Caco-2 (cell line): ENCODE data around the gene C2. TPM values are rescaled to one million over a fixed set of nuclear protein-coding genes. Genes with fewer than 3 reads are reported as not detected.
"Not testable (repeated sequence)": the region's sequence is repeated elsewhere in the genome, so short reads cannot be mapped to it uniquely, and the experiment has no call there.

ENCODE experiments used
- BruUV-seq: library from RNA; stranded (reverse); fragments of 400-500 nt; replicated peaks from 2 replicates; lab custom pipeline; 2021; lab: Mats Ljungman, UMichigan
- CTCF ChIA-PET: fragments of 300-600 bp; sonication (Branson Sonifier 250); formaldehyde crosslinking; loops from one replicate; lab custom pipeline; 2022; ENCODE audit warnings: antibody characterized with exemption; lab: Charles Lee
- POLR2A ChIA-PET: fragments of 300-600 bp; sonication (Branson Sonifier 250); formaldehyde crosslinking; loops from one replicate; lab custom pipeline; 2022; ENCODE audit warnings: antibody characterized with exemption; lab: Charles Lee
- DNase-seq, 2 experiments: peaks; one replicate each; pipeline versions ENCODE4 v3.0.0 to v3.0.0-alpha.2; 2020 to 2022
- H3K27me3 ChIP-seq: replicated peaks from 2 replicates; pipeline ENCODE4 v1.6.0; 2011; ENCODE audit warnings: low read length; ENCODE audit not compliant: control insufficient read depth, insufficient read depth
- H3K36me3 ChIP-seq: 2 replicates; pipeline ENCODE4 v1.5.1; 2011; ENCODE audit warnings: low read length; ENCODE audit not compliant: control insufficient read depth, insufficient read depth
- H3K4me1 ChIP-seq: fragments of 250-450 bp; sonication (Bioruptor Pico); 2 replicates; pipeline ENCODE4 v1.5.1; 2020; ENCODE audit warnings: mild to moderate bottlenecking
- H3K4me3 ChIP-seq: 2 replicates; pipeline ENCODE4 v1.5.1; 2011; ENCODE audit warnings: low read depth, mild to moderate bottlenecking, control low read depth, low read length
- H3K9me3 ChIP-seq: fragments of 250-450 bp; sonication (Bioruptor Pico); 2 replicates; pipeline ENCODE4 v1.5.1; 2020; ENCODE audit warnings: mild to moderate bottlenecking, moderate library complexity
- H3K27ac Mint-ChIP-seq: one replicate; pipeline ENCODE4 v1.8.0; 2022; ENCODE audit warnings: mixed read lengths; ENCODE audit not compliant: unreplicated experiment
- H3K27me3 Mint-ChIP-seq: one replicate; pipeline ENCODE4 v1.8.0; 2022; ENCODE audit warnings: mixed read lengths; ENCODE audit not compliant: insufficient read depth, unreplicated experiment
- H3K36me3 Mint-ChIP-seq: one replicate; pipeline ENCODE4 v1.8.0; 2022; ENCODE audit warnings: mild to moderate bottlenecking, mixed read lengths; ENCODE audit not compliant: insufficient read depth, unreplicated experiment
- H3K4me1 Mint-ChIP-seq: one replicate; pipeline ENCODE4 v1.8.0; 2022; ENCODE audit warnings: low read depth, mixed read lengths; ENCODE audit not compliant: unreplicated experiment
- H3K4me3 Mint-ChIP-seq: one replicate; pipeline ENCODE4 v1.8.0; 2022; ENCODE audit warnings: mild to moderate bottlenecking, moderate library complexity, mixed read lengths; ENCODE audit not compliant: unreplicated experiment
- H3K9me3 Mint-ChIP-seq: one replicate; pipeline ENCODE4 v1.8.0; 2022; ENCODE audit warnings: mixed read lengths; ENCODE audit not compliant: unreplicated experiment
- intact Hi-C: fragments of 100-400 bp; cut with micrococcal nuclease; formaldehyde crosslinking; loops from one replicate; pipeline ENCODE4 v1.10.0; 2022; ENCODE audit not compliant: unreplicated experiment
- total RNA-seq: library from RNA; stranded (reverse); gene quantifications from 2 replicates; pipeline ENCODE4 v1.2.3, GENCODE V29; 2022
- TF ChIP-seq, protein P1 (sequence below), 2 experiments: fragments of 200-600 bp in 1 of 2; IDR thresholded peaks; 1 replicate in 1 of 2; 2 replicates in 1 of 2; pipeline versions ENCODE4 v1.5.1 to v1.8.0; 2011 to 2022; ENCODE audit warnings: antibody characterized with exemption in 1 of 2, control low read depth in 1 of 2, inconsistent platforms in 1 of 2, low read depth in 1 of 2, low read length in 1 of 2, mild to moderate bottlenecking in 1 of 2, moderate library complexity in 1 of 2; ENCODE audit not compliant: insufficient read depth in 1 of 2, severe bottlenecking in 1 of 2, unreplicated experiment in 1 of 2

C2 gene
- total RNA-seq, 1 experiment from 2014 or later = 4.8 TPM

DNA sequence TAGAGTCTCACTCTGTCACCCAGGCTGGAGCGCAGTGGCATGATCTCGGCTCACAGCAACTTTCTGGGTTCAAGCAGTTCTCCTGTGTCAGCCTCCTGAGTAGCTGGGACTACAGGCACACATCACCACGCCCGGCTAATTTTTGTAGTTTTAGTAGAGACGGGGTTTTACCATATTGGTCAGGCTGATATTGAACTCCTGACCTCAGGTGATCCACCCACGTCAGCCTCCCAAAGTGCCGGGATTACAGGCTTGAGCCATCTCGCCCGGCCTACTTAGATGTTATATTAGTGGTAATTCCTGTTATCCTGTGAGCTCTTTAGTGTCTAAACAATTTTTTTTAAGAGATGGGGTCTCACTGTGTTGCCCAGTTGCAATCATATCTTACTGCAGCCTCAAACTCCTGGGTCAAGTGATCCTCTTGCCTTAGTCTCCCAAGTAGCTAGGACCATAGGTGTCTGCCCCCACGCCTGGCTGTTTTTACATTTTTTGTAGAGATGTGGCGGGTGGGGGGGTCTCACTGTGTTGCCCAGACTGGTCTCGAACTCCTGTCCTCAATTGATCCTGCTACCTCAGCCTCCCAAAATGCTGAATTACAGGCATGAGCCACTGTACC, 50.4 kb downstream of the C2 start:
- Histone ChIP-seq H3K36me3 (no peaks in the 10 kb centered on the region; the same call in 1 of the 2 replicates), H3K27me3 (no peaks in the 10 kb centered on the region), H3K4me1 (no peaks in the 10 kb centered on the region), H3K4me3 (no peak overlapping the region), H3K9me3 (no peaks in the 10 kb centered on the region)
- no peak overlapping the region for H3K27ac Mint-ChIP-seq
- peaks cover 9% of the 10 kb centered on the region for H3K4me1 Mint-ChIP-seq
- intact Hi-C loops = no loop called here
- BruUV-seq = no TSS peak
- no peak for DNase-seq
- H3K36me3 Mint-ChIP-seq = peaks cover 21% of the 10 kb centered on the region
- CTCF ChIA-PET = interaction anchor here (0.7 kb wide), 2 partner anchors 101 to 207 kb away, joined by 3 to 4 read pairs; no protein-coding TSS in a partner anchor
- POLR2A ChIA-PET = no interaction called here
- no peak overlapping the region for H3K4me3 Mint-ChIP-seq
- no peaks in the 10 kb centered on the region for H3K9me3 Mint-ChIP-seq
- TF ChIP-seq, protein P1, sequence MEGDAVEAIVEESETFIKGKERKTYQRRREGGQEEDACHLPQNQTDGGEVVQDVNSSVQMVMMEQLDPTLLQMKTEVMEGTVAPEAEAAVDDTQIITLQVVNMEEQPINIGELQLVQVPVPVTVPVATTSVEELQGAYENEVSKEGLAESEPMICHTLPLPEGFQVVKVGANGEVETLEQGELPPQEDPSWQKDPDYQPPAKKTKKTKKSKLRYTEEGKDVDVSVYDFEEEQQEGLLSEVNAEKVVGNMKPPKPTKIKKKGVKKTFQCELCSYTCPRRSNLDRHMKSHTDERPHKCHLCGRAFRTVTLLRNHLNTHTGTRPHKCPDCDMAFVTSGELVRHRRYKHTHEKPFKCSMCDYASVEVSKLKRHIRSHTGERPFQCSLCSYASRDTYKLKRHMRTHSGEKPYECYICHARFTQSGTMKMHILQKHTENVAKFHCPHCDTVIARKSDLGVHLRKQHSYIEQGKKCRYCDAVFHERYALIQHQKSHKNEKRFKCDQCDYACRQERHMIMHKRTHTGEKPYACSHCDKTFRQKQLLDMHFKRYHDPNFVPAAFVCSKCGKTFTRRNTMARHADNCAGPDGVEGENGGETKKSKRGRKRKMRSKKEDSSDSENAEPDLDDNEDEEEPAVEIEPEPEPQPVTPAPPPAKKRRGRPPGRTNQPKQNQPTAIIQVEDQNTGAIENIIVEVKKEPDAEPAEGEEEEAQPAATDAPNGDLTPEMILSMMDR (IDR thresholded peaks at IDR 0.05; ENCODE audit: insufficient read depth in 1 of 2, low read depth in 1 of 2, low read length in 1 of 2, severe bottlenecking in 1 of 2, unreplicated experiment in 1 of 2) = no peak
- no peaks in the 10 kb centered on the region for H3K27me3 Mint-ChIP-seq

DNA sequence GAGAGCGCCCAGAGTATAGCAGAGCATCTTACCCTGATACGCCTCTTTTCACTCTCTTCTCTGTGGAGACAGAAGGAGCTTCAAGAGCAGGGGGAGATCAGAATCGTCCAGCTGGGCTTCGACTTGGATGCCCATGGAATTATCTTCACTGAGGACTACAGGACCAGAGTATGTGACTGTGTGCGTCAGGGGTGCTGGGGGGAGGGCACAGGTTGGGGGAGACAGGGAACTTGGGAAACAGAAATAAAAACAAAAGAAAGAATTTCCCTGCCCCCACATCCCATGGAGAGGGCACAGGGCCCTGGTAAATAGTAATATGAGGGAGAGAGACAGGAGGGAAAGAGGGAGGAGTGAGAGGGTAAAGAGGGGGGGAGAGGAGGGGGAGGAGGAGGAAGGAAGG, 51.3 kb downstream of the C2 start:
- no peak overlapping the region for H3K4me3 ChIP-seq
- peaks cover 12% of the 10 kb centered on the region for H3K36me3 Mint-ChIP-seq
- BruUV-seq = no TSS peak
- no peak for DNase-seq
- no peaks in the 10 kb centered on the region for H3K4me1 Mint-ChIP-seq
- H3K27me3 ChIP-seq = no peaks in the 10 kb centered on the region
- no peaks in the 10 kb centered on the region for H3K4me1 ChIP-seq
- TF ChIP-seq, protein P1 (IDR thresholded peaks at IDR 0.05; ENCODE audit: insufficient read depth in 1 of 2, low read depth in 1 of 2, low read length in 1 of 2, severe bottlenecking in 1 of 2, unreplicated experiment in 1 of 2) = no peak
- H3K9me3 Mint-ChIP-seq = no peaks in the 10 kb centered on the region
- intact Hi-C loops = no loop called here
- CTCF ChIA-PET = no interaction called here
- H3K27me3 Mint-ChIP-seq = no peaks in the 10 kb centered on the region
- H3K4me3 Mint-ChIP-seq = no peak overlapping the region
- POLR2A ChIA-PET = no interaction called here
- no peaks in the 10 kb centered on the region for H3K9me3 ChIP-seq
- no peak overlapping the region for H3K27ac Mint-ChIP-seq
- no peaks in the 10 kb centered on the region; the same call in 1 of the 2 replicates for H3K36me3 ChIP-seq

DNA sequence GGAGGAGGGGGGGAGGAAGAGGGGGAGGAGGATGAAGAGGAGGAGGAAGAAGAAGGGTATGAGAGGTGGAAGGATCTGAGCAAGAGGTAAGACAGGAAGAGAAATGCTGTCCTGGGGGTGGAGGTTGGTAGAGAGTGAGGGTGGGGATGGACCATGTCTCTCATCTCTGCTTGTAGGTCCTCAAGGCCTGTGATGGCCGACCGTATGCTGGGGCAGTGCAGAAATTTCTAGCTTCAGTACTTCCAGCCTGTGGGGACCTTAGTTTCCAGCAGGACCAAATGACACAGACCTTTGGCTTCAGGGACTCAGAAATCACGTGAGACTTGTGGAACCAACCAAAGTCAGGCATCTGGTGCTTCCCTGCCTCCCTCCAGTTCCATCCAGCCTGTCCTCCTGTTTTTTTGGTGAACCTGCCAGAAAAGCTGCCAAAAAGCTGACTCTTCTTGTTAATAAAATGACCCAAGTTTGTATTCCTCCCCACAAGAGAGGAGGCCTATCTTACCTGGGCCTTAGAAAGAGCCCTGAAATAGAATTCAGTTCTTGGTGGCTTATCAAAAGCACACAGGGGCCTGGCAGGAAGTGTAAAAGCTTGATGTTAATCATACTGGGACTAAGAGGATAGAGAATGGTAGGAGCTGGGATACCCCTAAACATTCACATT, 51.9 kb downstream of the C2 start:
- Mint-ChIP-seq H3K4me3 (no peak overlapping the region), H3K4me1 (no peaks in the 10 kb centered on the region), H3K9me3 (no peaks in the 10 kb centered on the region), H3K27ac (peak overlapping the region; percentile 6), H3K27me3 (no peaks in the 10 kb centered on the region), H3K36me3 (peaks cover 7% of the 10 kb centered on the region)
- Histone ChIP-seq H3K9me3 (no peaks in the 10 kb centered on the region), H3K4me3 (no peak overlapping the region), H3K4me1 (no peaks in the 10 kb centered on the region), H3K36me3 (no peaks in the 10 kb centered on the region; the same call in 1 of the 2 replicates), H3K27me3 (no peaks in the 10 kb centered on the region)
- intact Hi-C loops = no loop called here
- ChIA-PET POLR2A (no interaction called here), CTCF (no interaction called here)
- no TSS peak for BruUV-seq
- DNase-seq = no peak
- TF ChIP-seq, protein P1 (IDR thresholded peaks at IDR 0.05; ENCODE audit: insufficient read depth in 1 of 2, low read depth in 1 of 2, low read length in 1 of 2, severe bottlenecking in 1 of 2, unreplicated experiment in 1 of 2) = no peak

DNA sequence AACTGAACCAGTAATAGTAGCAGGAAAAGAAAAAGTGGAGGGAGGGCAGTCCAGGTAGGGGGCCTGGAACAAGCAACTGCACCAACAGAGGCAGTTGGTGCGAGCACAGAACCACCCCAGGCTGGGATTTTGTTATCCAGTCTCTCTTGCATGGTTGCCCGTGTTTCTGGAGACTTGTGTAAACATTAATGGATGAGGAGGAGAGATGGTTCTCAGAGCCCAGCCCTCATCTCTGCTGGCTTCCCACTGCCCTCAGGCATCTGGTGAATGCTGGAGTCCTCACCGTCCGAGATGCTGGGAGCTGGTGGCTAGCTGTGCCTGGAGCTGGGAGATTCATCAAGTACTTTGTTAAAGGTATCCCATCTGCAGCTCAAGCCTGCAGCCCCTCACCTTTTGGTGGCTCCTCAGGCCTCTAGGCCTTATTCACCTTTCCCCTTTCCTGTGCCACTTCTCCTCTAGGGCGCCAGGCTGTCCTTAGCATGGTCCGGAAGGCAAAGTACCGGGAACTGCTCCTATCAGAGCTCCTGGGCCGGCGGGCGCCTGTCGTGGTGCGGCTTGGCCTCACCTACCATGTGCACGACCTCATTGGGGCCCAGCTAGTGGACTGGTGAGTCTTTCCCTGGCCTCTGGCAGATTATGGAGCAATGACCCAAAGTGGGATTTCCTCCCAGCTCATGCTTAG, 52.8 kb downstream of the C2 start:
- intact Hi-C loops, H3K27me3 ChIP-seq, BruUV-seq, H3K9me3 ChIP-seq, H3K36me3 Mint-ChIP-seq, H3K4me3 Mint-ChIP-seq, H3K4me3 ChIP-seq, H3K27me3 Mint-ChIP-seq, H3K36me3 ChIP-seq, H3K4me1 ChIP-seq, DNase-seq, H3K4me1 Mint-ChIP-seq, H3K9me3 Mint-ChIP-seq, CTCF ChIA-PET, POLR2A ChIA-PET: not testable (repeated sequence)
- peak overlapping the region; percentile 6 for H3K27ac Mint-ChIP-seq
